ENCODE measurements around the gene TEP1.

- TF ChIP-seq CTCF (IDR thresholded peaks at IDR 0.05) (no peak), POLR2A (IDR thresholded peaks at IDR 0.05) (no peak)
Measured at GRCh38 chr14:20413744-20414082, 412 bp upstream of the TEP1 start.

Measured in vagina (tissue), 2 donors.